Mesendoderm (in vitro differentiated cells): ENCODE data around the gene CLEC4D.

Experiments used
- DNase-seq: peaks from one replicate; pipeline ENCODE4 v3.0.0; 2013
- H2AK5ac ChIP-seq: 2 replicates; pipeline ENCODE4 v1.6.1; 2013; ENCODE audit warnings: low read length, inconsistent platforms
- H2BK120ac ChIP-seq: 2 replicates; pipeline ENCODE4 v1.6.1; 2013; ENCODE audit warnings: low read depth, mild to moderate bottlenecking, low read length, moderate library complexity, mixed read lengths
- H2BK15ac ChIP-seq: replicated peaks from 2 replicates; pipeline ENCODE4 v1.6.1; 2013; ENCODE audit warnings: low read depth, mild to moderate bottlenecking, moderate library complexity
- H2BK5ac ChIP-seq: 2 replicates; pipeline ENCODE4 v1.6.1; 2013; ENCODE audit warnings: low read length, inconsistent platforms
- H3K18ac ChIP-seq: 2 replicates; pipeline ENCODE4 v1.6.1; 2013; ENCODE audit warnings: mild to moderate bottlenecking, low read length, mixed read lengths
- H3K23ac ChIP-seq: one replicate; pipeline ENCODE4 v1.6.1; 2013; ENCODE audit warnings: low read length
- H3K27ac ChIP-seq: 2 replicates; pipeline ENCODE4 v1.5.1; 2013; ENCODE audit warnings: low read depth, mild to moderate bottlenecking, inconsistent platforms, low read length, moderate library complexity
- H3K27me3 ChIP-seq: 2 replicates; pipeline ENCODE4 v1.6.1; 2013; ENCODE audit warnings: low read length, control low read depth, mild to moderate bottlenecking, inconsistent platforms; ENCODE audit not compliant: insufficient read depth, poor library complexity
- H3K36me3 ChIP-seq: 2 replicates; pipeline ENCODE4 v1.6.1; 2013; ENCODE audit warnings: low read length, inconsistent platforms; ENCODE audit not compliant: control insufficient read depth, insufficient read depth
- H3K4ac ChIP-seq: one replicate; pipeline ENCODE4 v1.6.1; 2013; ENCODE audit warnings: low read depth, mild to moderate bottlenecking, low read length, moderate library complexity
- H3K4me1 ChIP-seq: 2 replicates; pipeline ENCODE4 v1.6.1; 2013; ENCODE audit warnings: low read depth, low read length, inconsistent platforms; ENCODE audit not compliant: control insufficient read depth
- H3K4me2 ChIP-seq: 2 replicates; pipeline ENCODE4 v1.6.1; 2013; ENCODE audit warnings: low read length
- H3K4me3 ChIP-seq: 2 replicates; pipeline ENCODE4 v1.5.1; 2013; ENCODE audit warnings: mild to moderate bottlenecking, low read length
- H3K56ac ChIP-seq: one replicate; pipeline ENCODE4 v1.6.1; 2013; ENCODE audit warnings: low read length
- H3K79me1 ChIP-seq: 2 replicates; pipeline ENCODE4 v1.6.1; 2013; ENCODE audit warnings: low read length, inconsistent platforms
- H3K79me2 ChIP-seq: 2 replicates; pipeline ENCODE4 v1.6.1; 2013; ENCODE audit warnings: mild to moderate bottlenecking, low read length; ENCODE audit not compliant: control insufficient read depth, insufficient read depth
- H3K9ac ChIP-seq: 2 replicates; pipeline ENCODE4 v1.6.1; 2013; ENCODE audit warnings: low read length, inconsistent platforms
- H4K5ac ChIP-seq: one replicate; pipeline ENCODE4 v1.6.1; 2013; ENCODE audit warnings: low read length
- H4K8ac ChIP-seq: one replicate; pipeline ENCODE4 v1.6.1; 2013; ENCODE audit warnings: low read depth, mild to moderate bottlenecking, control low read depth, low read length, moderate library complexity
- WGBS: extraction: QIAGEN DNeasy Blood & Tissue Kit; methylation state at CpG from one replicate; pipeline ENCODE4 v1.1.7; 2013; ENCODE audit warnings: low lambda C conversion rate, missing lambda C conversion rate; ENCODE audit not compliant: insufficient coverage; ENCODE audit errors: extremely low coverage; 5-methylcytosine and 5-hydroxymethylcytosine counted together

Gene CLEC4D

DNA sequence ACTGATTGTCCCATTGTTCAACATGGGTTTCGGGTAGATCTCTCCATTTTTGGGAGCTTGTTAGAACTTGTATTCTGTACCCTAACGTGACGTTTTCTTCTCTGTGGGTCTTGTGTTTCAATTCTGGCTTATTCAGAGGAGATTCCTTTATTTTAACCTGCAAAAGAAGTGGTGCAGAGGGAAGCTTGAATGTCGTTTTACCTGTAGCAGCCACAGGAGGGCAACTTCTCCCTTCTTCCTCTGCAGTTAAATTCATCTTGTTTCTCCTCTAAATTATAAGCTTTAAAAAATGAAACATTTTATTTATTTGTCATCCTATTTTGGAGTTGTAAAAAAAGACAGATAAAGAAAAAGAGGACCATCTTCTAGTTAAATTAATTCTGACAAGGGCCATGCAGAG, 13.7 kb upstream of the CLEC4D start:
- Histone ChIP-seq H2BK15ac (no peak overlapping the region), H3K79me1 (no peaks in the 10 kb centered on the region), H3K4me1 (no peaks in the 10 kb centered on the region), H3K27ac (no peak overlapping the region), H4K5ac (no peak overlapping the region), H3K23ac (no peak overlapping the region), H3K27me3 (no peaks in the 10 kb centered on the region), H3K9ac (no peak overlapping the region), H3K4me2 (no peak overlapping the region), H2AK5ac (no peak overlapping the region), H3K79me2 (no peaks in the 10 kb centered on the region), H3K56ac (no peak overlapping the region), H2BK120ac (no peak overlapping the region), H3K4me3 (no peak overlapping the region), H2BK5ac (no peak overlapping the region), H3K36me3 (no peaks in the 10 kb centered on the region), H3K18ac (no peak overlapping the region), H3K4ac (no peak overlapping the region), H4K8ac (no peak overlapping the region)
- no CpG with 5 or more reads among the region's 4 CpGs for WGBS
- peak; percentile 35 for DNase-seq

DNA sequence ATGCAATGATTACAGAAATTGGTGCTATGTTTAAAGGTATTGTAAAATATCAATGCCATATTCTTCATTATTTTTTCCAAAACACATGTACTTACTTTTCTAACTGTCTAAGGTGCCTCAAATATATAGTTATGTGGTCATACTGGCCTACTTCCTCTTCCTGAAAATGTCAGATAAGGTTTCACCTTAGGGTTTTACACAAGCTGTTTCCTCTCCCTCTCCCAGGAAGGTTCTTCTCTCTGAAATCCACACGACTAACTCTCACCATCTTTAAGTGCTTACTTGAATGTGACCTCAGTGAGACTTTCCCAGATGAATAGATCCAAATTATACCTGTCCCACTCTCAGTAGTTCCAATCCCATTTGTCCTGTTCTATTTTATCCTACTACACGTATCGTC, 11.6 kb upstream of the CLEC4D start:
- Histone ChIP-seq H2AK5ac (no peak overlapping the region), H3K18ac (no peak overlapping the region), H2BK5ac (no peak overlapping the region), H3K4me2 (no peak overlapping the region), H3K79me2 (no peaks in the 10 kb centered on the region), H2BK120ac (no peak overlapping the region), H3K4me3 (no peak overlapping the region), H3K79me1 (no peaks in the 10 kb centered on the region), H3K27me3 (no peaks in the 10 kb centered on the region), H3K23ac (no peak overlapping the region), H3K9ac (no peak overlapping the region), H3K56ac (no peak overlapping the region), H4K8ac (no peak overlapping the region), H3K4ac (no peak overlapping the region), H3K36me3 (no peaks in the 10 kb centered on the region), H3K4me1 (no peaks in the 10 kb centered on the region), H2BK15ac (no peak overlapping the region), H4K5ac (no peak overlapping the region), H3K27ac (no peak overlapping the region)
- 100% methylated on average over 2 of the region's 3 CpGs for WGBS
- DNase-seq = no peak

DNA sequence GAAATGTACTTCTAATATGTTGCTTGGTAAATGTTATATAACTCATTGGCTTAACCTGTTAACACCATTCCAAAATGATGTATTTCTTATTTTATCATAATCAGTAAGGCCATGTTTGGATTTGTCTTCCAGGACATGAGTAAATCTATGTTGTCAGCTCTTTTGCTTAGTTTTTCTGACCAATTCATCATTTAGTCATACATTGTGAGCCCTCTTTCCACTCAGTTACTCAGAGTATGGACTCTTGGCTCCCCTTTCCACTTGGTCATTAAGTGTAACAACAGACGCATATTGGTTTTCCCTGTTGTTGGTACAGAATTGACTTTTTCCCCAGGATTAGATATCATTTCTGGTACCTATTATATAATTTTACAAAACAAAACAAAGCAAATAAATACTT, 9.0 kb upstream of the CLEC4D start:
- H2BK120ac ChIP-seq = no peak overlapping the region
- H3K18ac ChIP-seq = no peak overlapping the region
- no peak overlapping the region for H3K27ac ChIP-seq
- no peak overlapping the region for H3K4me2 ChIP-seq
- H3K36me3 ChIP-seq = no peaks in the 10 kb centered on the region
- no peak overlapping the region for H2BK5ac ChIP-seq
- no peak overlapping the region for H2BK15ac ChIP-seq
- H3K4me1 ChIP-seq = peaks cover 5% of the 10 kb centered on the region
- no peak overlapping the region for H4K5ac ChIP-seq
- no CpG with 5 or more reads among the region's 1 CpG for WGBS
- no peak overlapping the region for H3K4ac ChIP-seq
- no peak overlapping the region for H3K56ac ChIP-seq
- no peaks in the 10 kb centered on the region for H3K79me1 ChIP-seq
- H3K23ac ChIP-seq = no peak overlapping the region
- no peak overlapping the region for H3K9ac ChIP-seq
- no peak overlapping the region for H4K8ac ChIP-seq
- no peak for DNase-seq
- no peaks in the 10 kb centered on the region for H3K27me3 ChIP-seq
- H2AK5ac ChIP-seq = no peak overlapping the region
- H3K79me2 ChIP-seq = no peaks in the 10 kb centered on the region
- H3K4me3 ChIP-seq = no peak overlapping the region

DNA sequence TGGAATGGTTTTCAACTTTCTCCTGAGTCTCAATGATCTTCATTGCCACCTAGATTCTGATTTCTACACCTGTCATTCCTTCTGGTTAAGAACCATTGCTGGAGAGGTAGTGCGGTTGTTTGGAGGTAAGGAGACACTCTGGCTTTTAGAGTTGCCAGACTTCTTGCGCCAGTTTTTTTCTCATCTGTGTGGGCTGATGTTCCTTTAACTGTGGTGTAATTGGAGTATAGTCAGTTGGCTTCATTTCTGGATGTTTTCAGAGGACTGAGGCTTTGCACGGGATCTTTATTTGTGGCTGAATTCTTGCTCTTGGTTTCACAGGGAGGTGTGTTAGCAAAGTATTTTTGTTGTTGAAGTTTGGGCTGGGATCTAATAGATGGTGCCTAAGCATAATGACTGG, 5.7 kb upstream of the CLEC4D start:
- no peak overlapping the region for H3K18ac ChIP-seq
- no peaks in the 10 kb centered on the region for H3K27me3 ChIP-seq
- H3K4me3 ChIP-seq = no peak overlapping the region
- H4K8ac ChIP-seq = no peak overlapping the region
- H2BK5ac ChIP-seq = no peak overlapping the region
- H3K56ac ChIP-seq = no peak overlapping the region
- no peak overlapping the region for H2BK120ac ChIP-seq
- H3K9ac ChIP-seq = no peak overlapping the region
- no peak for DNase-seq
- H2BK15ac ChIP-seq = no peak overlapping the region
- H3K4me1 ChIP-seq = peaks cover 5% of the 10 kb centered on the region
- no peak overlapping the region for H3K23ac ChIP-seq
- H3K4me2 ChIP-seq = no peak overlapping the region
- H3K79me1 ChIP-seq = no peaks in the 10 kb centered on the region
- no peaks in the 10 kb centered on the region for H3K36me3 ChIP-seq
- H3K27ac ChIP-seq = no peak overlapping the region
- no peak overlapping the region for H2AK5ac ChIP-seq
- no CpG with 5 or more reads among the region's 3 CpGs for WGBS
- no peak overlapping the region for H3K4ac ChIP-seq
- H4K5ac ChIP-seq = no peak overlapping the region
- H3K79me2 ChIP-seq = no peaks in the 10 kb centered on the region

DNA sequence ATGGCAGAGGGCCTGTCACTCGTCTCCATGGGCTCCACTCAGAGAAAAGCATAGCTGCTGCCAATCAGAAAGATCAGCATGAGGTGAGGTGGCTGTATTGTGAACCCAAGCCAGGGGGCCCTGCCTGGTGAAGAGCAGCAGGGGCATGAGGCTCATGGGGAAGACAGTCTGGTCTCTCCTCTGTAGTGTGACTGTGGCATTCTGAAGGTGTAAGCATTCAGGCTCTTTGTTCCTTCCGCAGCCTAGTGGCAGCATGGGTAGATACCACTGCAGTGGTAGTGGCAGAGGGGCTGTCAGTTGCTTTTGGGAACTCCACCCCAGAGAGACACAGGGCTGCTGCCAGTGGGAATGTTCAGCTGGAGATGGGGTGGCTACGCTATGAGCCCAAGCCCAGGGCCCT, 5.1 kb upstream of the CLEC4D start:
- DNase-seq = peak; percentile 36
- H3K4ac ChIP-seq = no peak overlapping the region
- no CpG with 5 or more reads among the region's 3 CpGs for WGBS
- H2BK5ac ChIP-seq = no peak overlapping the region
- no peaks in the 10 kb centered on the region for H3K27me3 ChIP-seq
- no peak overlapping the region for H3K56ac ChIP-seq
- peaks cover 5% of the 10 kb centered on the region for H3K4me1 ChIP-seq
- no peak overlapping the region for H3K4me3 ChIP-seq
- no peak overlapping the region for H2AK5ac ChIP-seq
- H4K5ac ChIP-seq = no peak overlapping the region
- H3K9ac ChIP-seq = no peak overlapping the region
- no peak overlapping the region for H3K18ac ChIP-seq
- no peak overlapping the region for H3K4me2 ChIP-seq
- H3K27ac ChIP-seq = no peak overlapping the region
- no peaks in the 10 kb centered on the region for H3K79me2 ChIP-seq
- no peak overlapping the region for H3K23ac ChIP-seq
- no peak overlapping the region for H2BK120ac ChIP-seq
- no peak overlapping the region for H4K8ac ChIP-seq
- no peak overlapping the region for H2BK15ac ChIP-seq
- no peaks in the 10 kb centered on the region for H3K36me3 ChIP-seq
- no peaks in the 10 kb centered on the region for H3K79me1 ChIP-seq
